H1 (cell line): Measurements from ENCODE around the gene RCSD1. TPM values are rescaled to one million over a fixed set of nuclear protein-coding genes. Genes with fewer than 3 reads are reported as not detected.

ENCODE experiments used
- CTCF ChIA-PET: fragments of 300-600 bp; sonication (Branson Sonifier 250); formaldehyde crosslinking; loops from one replicate; lab custom pipeline; 2021; ENCODE audit not compliant: partially characterized antibody; lab: Charles Lee
- POLR2A ChIA-PET: fragments of 300-600 bp; sonication (Branson Sonifier 250); formaldehyde crosslinking; loops from one replicate; lab custom pipeline; 2021; ENCODE audit warnings: inconsistent platforms; ENCODE audit not compliant: partially characterized antibody; lab: Charles Lee
- DNase-seq, 2 experiments: peaks; one replicate each; pipeline versions ENCODE4 v3.0.0 to v3.0.0-alpha.2; 2010 to 2022; ENCODE audit warnings: low spot score in 2 of 2, low read depth in 1 of 2, mixed read lengths in 1 of 2
- FAIRE-seq: peaks from 2 replicates; lab custom pipeline; 2011; peaks lifted over from hg19 to GRCh38; lab: Jason Lieb, UNC
- H2AFZ ChIP-seq: 2 replicates; pipeline ENCODE4 v1.8.1; 2012; ENCODE audit warnings: low read length, inconsistent platforms
- H2AK5ac ChIP-seq: 2 replicates; pipeline ENCODE4 v1.6.1; 2013; ENCODE audit warnings: low read depth, low read length
- H2BK120ac ChIP-seq: replicated peaks from 2 replicates; pipeline ENCODE3; 2013; ENCODE audit warnings: low read depth, low read length, inconsistent platforms
- H2BK12ac ChIP-seq: 2 replicates; pipeline ENCODE4 v1.6.1; 2013; ENCODE audit warnings: low read depth, low read length
- H2BK15ac ChIP-seq: 2 replicates; pipeline ENCODE4 v1.6.1; 2013; ENCODE audit warnings: low read length
- H2BK20ac ChIP-seq: 2 replicates; pipeline ENCODE4 v1.6.1; 2013; ENCODE audit warnings: low read length
- H2BK5ac ChIP-seq: 2 replicates; pipeline ENCODE4 v1.6.1; 2013; ENCODE audit warnings: low read depth, low read length
- H3K14ac ChIP-seq: 2 replicates; pipeline ENCODE4 v1.6.1; 2013; ENCODE audit warnings: inconsistent platforms; ENCODE audit not compliant: insufficient read length
- H3K18ac ChIP-seq: 2 replicates; pipeline ENCODE4 v1.6.1; 2013; ENCODE audit warnings: low read length; ENCODE audit errors: extremely low read depth
- H3K23ac ChIP-seq: 2 replicates; pipeline ENCODE4 v1.6.1; 2013; ENCODE audit warnings: inconsistent platforms; ENCODE audit not compliant: insufficient read length
- H3K23me2 ChIP-seq: 2 replicates; pipeline ENCODE4 v1.6.1; 2013; ENCODE audit warnings: low read depth, low read length
- H3K27ac ChIP-seq: 2 replicates; pipeline ENCODE4 v1.6.1; 2011; ENCODE audit warnings: low read depth, low read length, inconsistent platforms
- H3K27me3 ChIP-seq, 4 experiments: replicated peaks in 1 of 4; 1 replicate in 1 of 4; 2 replicates in 3 of 4; pipeline versions ENCODE4 v1.6.1 to v1.8.1; 2011 to 2013; ENCODE audit warnings: low read length in 3 of 4, mild to moderate bottlenecking in 3 of 4, inconsistent platforms in 2 of 4, mixed read lengths in 2 of 4, moderate library complexity in 1 of 4; ENCODE audit not compliant: control insufficient read depth in 3 of 4, insufficient read depth in 3 of 4; ENCODE audit errors: extremely low read depth in 1 of 4
- H3K36me3 ChIP-seq, 4 experiments: 2 replicates each; pipeline versions ENCODE4 v1.6.1 to v1.8.1; 2011 to 2013; ENCODE audit warnings: mild to moderate bottlenecking in 4 of 4, low read length in 3 of 4, moderate library complexity in 2 of 4, control low read depth in 1 of 4, inconsistent platforms in 1 of 4; ENCODE audit not compliant: insufficient read depth in 4 of 4, control insufficient read depth in 2 of 4
- H3K4ac ChIP-seq: replicated peaks from 2 replicates; pipeline ENCODE3; 2013; ENCODE audit warnings: low read length, low read depth, mixed read lengths, inconsistent platforms; ENCODE audit not compliant: insufficient read length
- H3K4me1 ChIP-seq, 4 experiments: replicated peaks in 1 of 4; 1 replicate in 1 of 4; 2 replicates in 3 of 4; pipeline versions ENCODE4 v1.6.1 to v1.8.1; 2011 to 2013; ENCODE audit warnings: low read length in 3 of 4, inconsistent platforms in 2 of 4, mixed read lengths in 1 of 4; ENCODE audit not compliant: insufficient read depth in 4 of 4, control insufficient read depth in 3 of 4
- H3K4me2 ChIP-seq, 2 experiments: 2 replicates each; pipeline versions ENCODE4 v1.6.1 to v1.8.1; 2011 to 2013; ENCODE audit warnings: low read depth in 2 of 2, low read length in 2 of 2, control low read depth in 1 of 2, inconsistent platforms in 1 of 2, mild to moderate bottlenecking in 1 of 2; ENCODE audit not compliant: insufficient read depth in 1 of 2
- H3K4me3 ChIP-seq, 4 experiments: fragments of 200-600, 300-600 bp in 1 of 4; sonication (generic), shearing (Covaris generic), sonication (Bioruptor Twin) in 1 of 4; 2 replicates each; pipeline versions ENCODE4 v1.5.1 to v1.8.1; 2011 to 2016; ENCODE audit warnings: low read length in 4 of 4, low read depth in 3 of 4, control low read depth in 2 of 4, inconsistent platforms in 2 of 4, mild to moderate bottlenecking in 2 of 4, mixed read lengths in 1 of 4, moderate library complexity in 1 of 4; ENCODE audit not compliant: insufficient read depth in 2 of 4; ENCODE audit errors: extremely low read depth in 1 of 4
- H3K56ac ChIP-seq: replicated peaks from 2 replicates; pipeline ENCODE3; 2013; ENCODE audit warnings: low read depth, mild to moderate bottlenecking, mixed read lengths, low read length, inconsistent platforms; ENCODE audit not compliant: insufficient read length
- H3K79me1 ChIP-seq: 2 replicates; pipeline ENCODE4 v1.6.1; 2013; ENCODE audit warnings: low read depth, low read length, control low read depth
- H3K79me2 ChIP-seq, 2 experiments: 2 replicates each; pipeline versions ENCODE4 v1.6.1 to v1.8.1; 2012 to 2013; ENCODE audit warnings: low read length in 2 of 2, mild to moderate bottlenecking in 2 of 2, inconsistent platforms in 1 of 2; ENCODE audit not compliant: insufficient read depth in 2 of 2, control insufficient read depth in 1 of 2
- H3K9ac ChIP-seq, 4 experiments: replicated peaks in 1 of 4; 1 replicate in 1 of 4; 2 replicates in 3 of 4; pipeline versions ENCODE4 v1.6.1 to v1.8.1; 2011 to 2013; ENCODE audit warnings: low read depth in 3 of 4, low read length in 3 of 4, control low read depth in 2 of 4, mild to moderate bottlenecking in 2 of 4, moderate library complexity in 2 of 4, inconsistent platforms in 1 of 4; ENCODE audit errors: extremely low read depth in 1 of 4
- H3K9me3 ChIP-seq, 2 experiments: 2 replicates each; pipeline versions ENCODE4 v1.6.1 to v1.8.1; 2012 to 2013; ENCODE audit warnings: mild to moderate bottlenecking in 2 of 2, moderate library complexity in 2 of 2, control low read depth in 1 of 2, inconsistent platforms in 1 of 2, low read depth in 1 of 2, low read length in 1 of 2, mixed read lengths in 1 of 2; ENCODE audit not compliant: insufficient read depth in 2 of 2
- H4K20me1 ChIP-seq, 2 experiments: replicated peaks in 1 of 2; 2 replicates each; pipeline versions ENCODE3 to v1.8.1; 2011 to 2013; ENCODE audit warnings: inconsistent platforms in 2 of 2, low read length in 2 of 2, mild to moderate bottlenecking in 1 of 2; ENCODE audit not compliant: insufficient read depth in 2 of 2, control insufficient read depth in 1 of 2
- H4K5ac ChIP-seq: 2 replicates; pipeline ENCODE4 v1.6.1; 2013; ENCODE audit warnings: low read length, low read depth, mixed read lengths, inconsistent platforms; ENCODE audit not compliant: insufficient read length
- H4K8ac ChIP-seq: 2 replicates; pipeline ENCODE4 v1.8.0; 2013; ENCODE audit warnings: mild to moderate bottlenecking, moderate library complexity, low read length, inconsistent platforms; ENCODE audit not compliant: insufficient read depth; ENCODE audit errors: extremely low read depth
- H4K91ac ChIP-seq: replicated peaks from 2 replicates; pipeline ENCODE3; 2013; ENCODE audit warnings: low read length, mixed read lengths, inconsistent platforms; ENCODE audit not compliant: insufficient read length
- FOSL1 ChIP-seq: IDR thresholded peaks from 2 replicates; pipeline ENCODE4 v1.6.1; 2011; ENCODE audit warnings: mild to moderate bottlenecking, low read depth, low read length, moderate library complexity; ENCODE audit not compliant: insufficient read depth
- MAFK ChIP-seq: IDR thresholded peaks from 2 replicates; pipeline ENCODE4 v1.6.1; 2012; ENCODE audit warnings: low read depth, mild to moderate bottlenecking, improper control_type of control experiment, low read length
- polyA plus RNA-seq, 7 experiments: library from polyadenylated mRNA; depleted of rRNA in 3 of 7; stranded (reverse) in 5 of 7; unstranded in 2 of 7; fragments of >200 nt in 5 of 7; fragments of 200-250 nt in 2 of 7; gene quantifications; 1 replicate in 5 of 7; 2 replicates in 1 of 7; 4 replicates in 1 of 7; pipeline versions ENCODE4 v1.2.1 to v1.2.3, GENCODE V29; 2011 to 2013; ENCODE audit warnings: missing spikeins in 2 of 7, mixed read lengths in 2 of 7
- total RNA-seq: library from RNA; stranded (reverse); fragmentation: NEBNext Ultra II Directional; extraction: Animal tissue kit (Norgen Biotek cat#: 25700); gene quantifications from 2 replicates; pipeline ENCODE4 v1.2.1, GENCODE V29; 2021
- TF ChIP-seq, protein P1 (sequence below): IDR thresholded peaks from 2 replicates; pipeline ENCODE4 v1.6.1; 2012; ENCODE audit warnings: inconsistent platforms
- TF ChIP-seq, protein P2 (sequence below), 3 experiments: IDR thresholded peaks; 1 replicate in 2 of 3; 2 replicates in 1 of 3; pipeline versions ENCODE4 v1.5.1 to v1.6.1; 2011; ENCODE audit warnings: low read length in 3 of 3, mild to moderate bottlenecking in 3 of 3, inconsistent platforms in 2 of 3, low read depth in 1 of 3, moderate library complexity in 1 of 3; ENCODE audit not compliant: insufficient read depth in 1 of 3; ENCODE audit errors: control extremely low read depth in 1 of 3

Gene RCSD1
- total and polyA plus RNA-seq, 2 of the 8 experiments (the other 6 are each of a cell fraction or from before 2014, with no cell fraction given), result 0.47 to 0.69 TPM

DNA sequence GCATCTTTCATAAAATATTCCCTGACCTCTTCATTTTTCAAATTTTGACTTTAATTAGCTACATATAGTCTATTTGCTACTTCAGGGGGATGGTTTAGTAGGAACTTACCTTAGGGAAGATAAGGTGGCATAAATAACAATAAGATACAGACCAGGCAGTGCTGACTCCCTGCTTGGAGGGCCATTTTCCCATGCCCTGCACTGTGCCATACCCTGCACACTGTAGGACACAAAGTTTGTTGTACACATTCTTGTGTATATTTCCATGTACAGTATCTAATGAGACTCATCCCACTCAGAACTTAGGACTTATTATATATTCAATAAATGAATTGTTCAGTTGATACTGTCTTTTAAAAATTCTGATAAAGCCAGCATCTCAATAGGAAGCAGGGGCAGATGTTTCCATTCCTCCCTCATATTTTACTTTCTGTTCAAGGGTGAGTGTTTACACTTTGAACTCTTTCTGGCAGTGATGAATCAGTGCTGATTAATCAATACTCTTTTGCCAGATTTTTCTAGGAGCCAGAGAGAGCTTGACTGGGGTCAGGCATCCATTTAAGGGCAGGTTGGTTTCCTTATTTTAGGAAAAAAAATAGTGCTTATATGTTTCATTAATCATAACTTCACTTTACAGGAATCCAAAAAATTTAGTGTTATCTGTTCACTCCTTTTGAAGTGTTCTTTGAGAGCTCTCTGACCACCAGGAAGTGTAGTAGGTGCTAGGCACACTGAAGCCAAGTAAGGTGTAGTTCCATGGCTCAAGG is 122.4 kb downstream of the RCSD1 start:
- Histone ChIP-seq H4K8ac (no peak overlapping the region), H3K27ac (no peak overlapping the region), H3K9ac (no peak overlapping the region), H4K91ac (no peak overlapping the region), H3K14ac (no peak overlapping the region), H2AFZ (no peak overlapping the region), H2BK12ac (no peak overlapping the region), H3K23me2 (no peaks in the 10 kb centered on the region), H3K79me1 (peaks cover 6% of the 10 kb centered on the region), H2BK5ac (no peak overlapping the region), H3K4me1 (no peaks in the 10 kb centered on the region; a peak in 2 of 7 replicates), H3K4me2 (no peak overlapping the region), H2AK5ac (no peak overlapping the region), H2BK20ac (no peak overlapping the region), H3K56ac (no peak overlapping the region), H3K36me3 (no peaks in the 10 kb centered on the region), H3K23ac (no peak overlapping the region), H2BK15ac (no peak overlapping the region), H3K4me3 (no peak overlapping the region), H3K18ac (no peak overlapping the region), H3K9me3 (no peaks in the 10 kb centered on the region), H2BK120ac (no peak overlapping the region), H3K27me3 (no peaks in the 10 kb centered on the region), H3K4ac (no peak overlapping the region), H3K79me2 (peaks cover 0 to 62% of the 10 kb centered on the region in 2 experiments; a peak in 2 of 4 replicates), H4K20me1 (peaks cover 4 to 6% of the 10 kb centered on the region in 2 experiments), H4K5ac (no peak overlapping the region)
- TF ChIP-seq FOSL1, result no peak
- TF ChIP-seq, protein P1, sequence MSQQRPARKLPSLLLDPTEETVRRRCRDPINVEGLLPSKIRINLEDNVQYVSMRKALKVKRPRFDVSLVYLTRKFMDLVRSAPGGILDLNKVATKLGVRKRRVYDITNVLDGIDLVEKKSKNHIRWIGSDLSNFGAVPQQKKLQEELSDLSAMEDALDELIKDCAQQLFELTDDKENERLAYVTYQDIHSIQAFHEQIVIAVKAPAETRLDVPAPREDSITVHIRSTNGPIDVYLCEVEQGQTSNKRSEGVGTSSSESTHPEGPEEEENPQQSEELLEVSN, result no peak
- no peak for TF ChIP-seq MAFK
- TF ChIP-seq, protein P2, sequence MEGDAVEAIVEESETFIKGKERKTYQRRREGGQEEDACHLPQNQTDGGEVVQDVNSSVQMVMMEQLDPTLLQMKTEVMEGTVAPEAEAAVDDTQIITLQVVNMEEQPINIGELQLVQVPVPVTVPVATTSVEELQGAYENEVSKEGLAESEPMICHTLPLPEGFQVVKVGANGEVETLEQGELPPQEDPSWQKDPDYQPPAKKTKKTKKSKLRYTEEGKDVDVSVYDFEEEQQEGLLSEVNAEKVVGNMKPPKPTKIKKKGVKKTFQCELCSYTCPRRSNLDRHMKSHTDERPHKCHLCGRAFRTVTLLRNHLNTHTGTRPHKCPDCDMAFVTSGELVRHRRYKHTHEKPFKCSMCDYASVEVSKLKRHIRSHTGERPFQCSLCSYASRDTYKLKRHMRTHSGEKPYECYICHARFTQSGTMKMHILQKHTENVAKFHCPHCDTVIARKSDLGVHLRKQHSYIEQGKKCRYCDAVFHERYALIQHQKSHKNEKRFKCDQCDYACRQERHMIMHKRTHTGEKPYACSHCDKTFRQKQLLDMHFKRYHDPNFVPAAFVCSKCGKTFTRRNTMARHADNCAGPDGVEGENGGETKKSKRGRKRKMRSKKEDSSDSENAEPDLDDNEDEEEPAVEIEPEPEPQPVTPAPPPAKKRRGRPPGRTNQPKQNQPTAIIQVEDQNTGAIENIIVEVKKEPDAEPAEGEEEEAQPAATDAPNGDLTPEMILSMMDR (IDR thresholded peaks at IDR 0.05; ENCODE audit: control extremely low read depth in 1 of 3, insufficient read depth in 1 of 3, low read depth in 1 of 3, low read length in 3 of 3), result no peak
- FAIRE-seq, result no peak
- POLR2A ChIA-PET, result interaction anchor here (1.1 kb wide), 1 partner anchor 9 kb away, joined by 3 read pairs; no protein-coding TSS in a partner anchor
- CTCF ChIA-PET, result interaction anchor here (1.3 to 2.4 kb wide), 4 partner anchors 17 to 212 kb away, joined by 3 to 9 read pairs (median 4); no protein-coding TSS in a partner anchor
- DNase-seq, result no peak
